ENCODE measurements around the gene LIN28A.
A peak's percentile ranks its signal among the peaks of the same experiment; 100 is the strongest.

The LIN28A gene

DNA sequence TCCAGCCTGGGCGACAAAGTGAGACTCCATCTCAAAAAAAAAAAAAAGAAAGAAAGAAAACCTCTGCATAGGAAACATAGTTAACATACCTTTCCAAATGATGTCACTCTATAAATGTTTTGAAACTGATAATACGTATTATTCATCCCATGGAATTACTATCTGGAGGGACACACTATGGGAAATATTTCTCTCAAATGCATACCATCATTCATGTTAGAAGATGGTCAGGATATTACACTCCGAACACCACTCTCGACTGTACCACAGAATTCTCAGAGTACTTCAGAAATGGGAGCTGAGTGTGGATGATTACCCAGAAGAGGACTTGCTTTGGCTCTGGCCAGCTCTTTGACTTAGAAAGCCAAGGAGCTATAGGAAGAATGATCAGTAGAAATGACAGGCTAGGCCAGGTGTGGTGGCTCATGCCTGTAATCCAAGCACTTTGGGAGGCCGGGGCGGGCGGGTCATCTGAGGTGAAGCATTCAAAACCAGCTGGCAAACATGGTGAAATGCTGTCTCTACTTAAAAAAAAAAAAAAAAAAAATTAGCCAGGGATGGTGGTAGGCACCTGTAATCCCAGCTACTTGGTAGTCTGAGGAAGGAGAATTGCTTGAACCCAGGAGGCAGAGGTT is 5.2 kb upstream of the LIN28A start:
- H3K4me1 Mint-ChIP-seq, result peaks cover 13% of the 10 kb centered on the region
- ATAC-seq (no peak), DNase-seq (no peak)
- no peak overlapping the region for H3K27ac Mint-ChIP-seq
- no peak overlapping the region for H3K4me3 Mint-ChIP-seq
- peaks cover 48% of the 10 kb centered on the region for H3K27me3 Mint-ChIP-seq
- no peaks in the 10 kb centered on the region for H3K9me3 Mint-ChIP-seq
- H3K36me3 Mint-ChIP-seq (ENCODE audit: low read depth), result no peaks in the 10 kb centered on the region

DNA sequence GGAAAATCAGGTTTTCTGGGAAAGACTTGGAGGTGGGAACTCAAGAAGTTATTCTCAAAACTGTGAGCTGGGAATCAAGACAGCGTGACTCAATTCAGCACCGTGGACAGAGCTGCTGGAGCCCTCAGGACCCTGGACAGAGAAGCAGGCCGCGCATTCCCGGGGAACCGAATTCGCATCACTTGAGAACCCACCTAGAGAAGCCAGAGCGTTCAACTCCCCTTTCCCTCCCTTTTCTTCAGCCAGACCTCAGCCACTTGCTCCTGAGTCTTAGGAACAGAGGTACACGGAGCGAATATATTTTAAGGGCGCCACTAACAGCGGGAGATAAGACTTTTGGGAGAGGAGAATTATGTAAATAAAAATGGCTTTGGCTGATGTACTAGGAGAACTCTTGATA is 2.0 kb upstream of the LIN28A start:
- peak; percentile 78 for DNase-seq
- Mint-ChIP-seq H3K27ac (no peak overlapping the region), H3K9me3 (no peaks in the 10 kb centered on the region), H3K4me1 (peaks cover 17% of the 10 kb centered on the region), H3K4me3 (no peak overlapping the region), H3K27me3 (peaks cover 61% of the 10 kb centered on the region), H3K36me3 (ENCODE audit: low read depth) (no peaks in the 10 kb centered on the region)
- peak; percentile 80 for ATAC-seq

DNA sequence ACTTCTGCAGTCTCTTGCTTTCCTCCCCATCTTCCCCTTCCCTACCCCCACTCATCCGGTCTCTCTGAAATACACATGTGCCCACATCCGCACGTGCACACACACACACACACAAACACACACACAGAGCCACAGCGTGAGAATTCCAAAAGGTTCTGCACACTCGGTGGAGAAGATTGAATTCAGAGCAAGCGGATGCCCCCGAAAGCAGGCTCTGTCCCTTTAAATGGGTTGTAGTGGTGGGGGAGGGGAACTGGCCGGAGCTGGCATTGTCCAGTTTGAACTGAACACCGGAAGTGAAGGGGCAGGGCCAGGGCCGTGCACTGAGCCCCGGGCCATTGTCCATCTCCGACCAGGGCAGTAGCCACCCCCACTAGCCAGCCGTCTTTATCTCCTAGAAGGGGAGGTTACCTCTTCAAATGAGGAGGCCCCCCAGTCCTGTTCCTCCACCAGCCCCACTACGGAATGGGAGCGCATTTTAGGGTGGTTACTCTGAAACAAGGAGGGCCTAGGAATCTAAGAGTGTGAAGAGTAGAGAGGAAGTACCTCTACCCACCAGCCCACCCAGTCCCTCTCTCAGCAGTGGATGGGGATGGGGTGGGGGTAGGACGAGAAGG is 1.3 kb upstream of the LIN28A start:
- Mint-ChIP-seq H3K9me3 (no peaks in the 10 kb centered on the region), H3K27ac (no peak overlapping the region), H3K27me3 (peaks cover 63% of the 10 kb centered on the region), H3K4me1 (peaks cover 17% of the 10 kb centered on the region), H3K36me3 (ENCODE audit: low read depth) (no peaks in the 10 kb centered on the region), H3K4me3 (no peak overlapping the region)
- DNase-seq, result no peak
- ATAC-seq, result no peak

DNA sequence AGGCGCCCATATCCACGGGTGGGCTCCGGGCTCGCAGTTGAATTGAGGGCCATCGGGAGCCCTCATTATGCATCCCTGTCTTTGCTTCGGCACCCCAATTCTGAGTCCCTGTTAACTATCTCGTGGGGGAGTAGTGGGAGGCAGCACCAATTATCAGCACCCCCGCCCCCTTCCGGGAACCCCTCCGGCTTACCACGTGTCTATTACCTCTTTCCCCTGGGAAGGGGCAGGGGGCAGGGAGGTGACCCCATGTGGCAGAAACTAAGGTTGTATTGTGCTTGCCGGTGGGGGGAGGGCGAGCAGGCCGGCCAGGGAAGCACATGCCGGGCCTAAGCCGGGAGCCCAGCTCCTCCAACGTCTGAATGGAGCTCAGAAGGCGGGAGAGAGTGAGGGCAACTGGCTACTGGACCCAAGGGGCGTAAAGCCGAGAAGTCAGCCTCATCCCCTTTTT is 1.0 kb downstream of the LIN28A start:
- H3K27me3 Mint-ChIP-seq, result peaks cover 63% of the 10 kb centered on the region
- H3K4me3 Mint-ChIP-seq, result no peak overlapping the region
- no peak overlapping the region for H3K27ac Mint-ChIP-seq
- no peak for ATAC-seq
- H3K4me1 Mint-ChIP-seq, result peaks cover 17% of the 10 kb centered on the region
- no peaks in the 10 kb centered on the region for H3K36me3 Mint-ChIP-seq (ENCODE audit: low read depth)
- DNase-seq, result no peak
- H3K9me3 Mint-ChIP-seq, result no peaks in the 10 kb centered on the region

DNA sequence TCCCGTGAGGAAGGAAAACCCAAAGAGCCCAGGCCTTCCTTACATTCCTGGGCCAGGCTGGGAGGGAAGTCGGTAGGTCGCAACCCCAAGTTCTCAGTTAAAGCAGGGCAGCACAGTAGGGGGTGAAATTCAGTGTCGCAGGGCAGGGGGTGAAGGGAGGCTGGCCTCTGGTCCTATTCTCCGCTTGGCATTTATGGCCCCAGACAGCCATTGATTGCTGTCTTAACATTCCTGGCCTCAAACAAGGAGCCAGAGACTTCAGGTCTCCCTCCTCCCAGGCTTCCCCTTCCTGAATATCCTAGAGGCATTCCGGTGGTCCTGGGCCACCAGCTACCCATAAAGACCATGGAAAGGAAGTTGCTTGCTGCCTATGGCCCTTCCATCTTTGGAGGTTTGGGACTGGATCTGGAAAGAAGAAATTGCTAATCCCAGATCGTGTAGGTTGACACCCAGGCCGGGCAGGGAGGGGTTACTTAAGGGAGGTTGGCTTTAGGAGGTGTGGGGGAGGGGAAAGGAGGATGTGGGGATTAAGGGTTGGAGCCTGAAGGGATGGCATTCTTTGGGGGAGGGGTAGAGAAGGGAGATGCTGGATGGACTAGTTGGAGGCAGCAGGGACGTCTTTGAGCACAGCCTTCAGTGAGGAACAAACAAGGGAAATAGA is 1.7 kb downstream of the LIN28A start:
- no peak for DNase-seq
- H3K4me1 Mint-ChIP-seq, result peaks cover 17% of the 10 kb centered on the region
- H3K27me3 Mint-ChIP-seq, result peaks cover 63% of the 10 kb centered on the region

DNA sequence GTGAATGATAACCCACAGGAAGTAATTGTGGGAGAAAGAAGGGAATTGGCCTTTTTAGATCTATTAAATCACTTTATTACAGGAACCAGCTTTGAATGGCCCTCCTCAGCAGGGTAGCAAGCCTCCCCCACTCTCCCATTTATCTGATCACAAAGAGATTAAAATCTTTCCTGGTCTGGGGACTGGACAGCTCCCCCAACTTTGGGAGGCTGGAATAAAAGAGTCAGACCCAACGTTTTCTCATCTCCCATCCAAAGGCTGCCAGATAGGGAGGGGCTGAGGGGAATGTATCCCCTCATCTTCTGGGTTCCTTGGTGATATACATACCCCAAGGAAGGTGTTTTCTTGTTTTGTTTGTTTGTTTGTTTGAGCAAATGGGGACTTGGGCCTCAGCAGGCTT is 2.4 kb downstream of the LIN28A start:
- Mint-ChIP-seq H3K4me1 (peaks cover 17% of the 10 kb centered on the region), H3K27ac (no peak overlapping the region), H3K4me3 (no peak overlapping the region), H3K9me3 (no peaks in the 10 kb centered on the region), H3K27me3 (peaks cover 61% of the 10 kb centered on the region), H3K36me3 (ENCODE audit: low read depth) (no peaks in the 10 kb centered on the region)
- no peak for DNase-seq
- ATAC-seq, result no peak

More for the DNA sequence above, 1.7 kb downstream of the LIN28A start:
- Mint-ChIP-seq H3K36me3 (ENCODE audit: low read depth) (no peaks in the 10 kb centered on the region), H3K4me3 (no peak overlapping the region), H3K27ac (no peak overlapping the region), H3K9me3 (no peaks in the 10 kb centered on the region)
- ATAC-seq, result no peak

DNA sequence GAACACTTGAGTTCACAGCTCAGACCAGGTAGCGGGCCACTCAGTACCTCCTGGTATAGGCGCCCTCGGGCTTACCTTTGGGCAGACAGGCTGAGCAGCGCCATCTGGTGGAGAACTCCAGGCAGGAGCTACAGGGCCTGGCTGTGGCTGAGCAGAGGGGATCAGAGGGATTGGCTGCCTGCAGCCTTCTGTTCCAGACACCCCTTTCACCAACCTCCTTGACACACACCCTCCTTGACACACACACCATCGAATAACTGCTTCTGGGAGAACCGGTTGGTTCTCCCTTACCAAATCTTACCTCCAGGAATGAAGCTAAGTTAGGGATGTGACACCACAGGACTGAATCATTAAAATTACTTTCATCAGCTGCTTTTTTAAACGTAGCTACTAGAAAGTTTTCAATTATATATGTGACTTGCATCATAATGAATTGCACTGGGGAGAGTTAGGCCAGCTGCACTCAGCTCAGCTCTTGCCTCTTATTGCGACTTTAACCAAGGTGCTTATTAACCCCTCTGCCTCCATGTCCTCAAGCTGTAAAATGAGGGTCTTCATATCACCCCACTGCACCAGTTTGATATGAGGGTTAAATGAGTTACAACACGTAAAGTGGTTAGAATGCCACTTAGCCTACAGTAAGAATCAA is 6.6 kb downstream of the LIN28A start:
- DNase-seq (peak; percentile 90), ATAC-seq (peak; percentile 100)
- H3K4me3 Mint-ChIP-seq, result no peak overlapping the region
- no peak overlapping the region for H3K27ac Mint-ChIP-seq
- peaks cover 32% of the 10 kb centered on the region for H3K27me3 Mint-ChIP-seq
- no peaks in the 10 kb centered on the region for H3K9me3 Mint-ChIP-seq
- H3K4me1 Mint-ChIP-seq, result no peaks in the 10 kb centered on the region
- H3K36me3 Mint-ChIP-seq (ENCODE audit: low read depth), result no peaks in the 10 kb centered on the region

DNA sequence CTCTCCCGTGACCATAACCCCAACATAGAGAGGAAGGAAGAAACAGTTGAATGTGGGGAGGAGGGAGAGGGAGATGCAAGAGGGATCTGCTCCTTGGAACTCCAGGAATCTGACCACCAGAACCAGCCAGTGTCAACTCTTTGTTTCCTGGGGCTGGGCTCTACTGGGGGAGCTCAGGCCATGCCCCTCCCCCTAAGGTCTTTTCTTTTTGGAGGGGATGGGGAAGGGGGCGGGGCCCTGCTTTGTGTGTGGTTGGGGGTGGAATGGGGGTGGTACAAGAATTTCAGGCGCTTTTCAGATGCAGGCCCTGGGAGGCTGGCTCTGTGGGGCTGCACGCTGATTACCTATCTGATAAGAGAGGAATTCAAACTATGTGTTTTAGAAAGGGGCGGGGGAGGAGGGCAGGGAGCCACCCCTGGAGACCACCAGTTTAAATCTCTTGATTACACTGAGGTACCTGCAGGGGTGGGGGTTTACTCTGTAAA is 8.3 kb downstream of the LIN28A start:
- H3K36me3 Mint-ChIP-seq (ENCODE audit: low read depth), result no peaks in the 10 kb centered on the region
- H3K27me3 Mint-ChIP-seq, result peaks cover 19% of the 10 kb centered on the region

DNA sequence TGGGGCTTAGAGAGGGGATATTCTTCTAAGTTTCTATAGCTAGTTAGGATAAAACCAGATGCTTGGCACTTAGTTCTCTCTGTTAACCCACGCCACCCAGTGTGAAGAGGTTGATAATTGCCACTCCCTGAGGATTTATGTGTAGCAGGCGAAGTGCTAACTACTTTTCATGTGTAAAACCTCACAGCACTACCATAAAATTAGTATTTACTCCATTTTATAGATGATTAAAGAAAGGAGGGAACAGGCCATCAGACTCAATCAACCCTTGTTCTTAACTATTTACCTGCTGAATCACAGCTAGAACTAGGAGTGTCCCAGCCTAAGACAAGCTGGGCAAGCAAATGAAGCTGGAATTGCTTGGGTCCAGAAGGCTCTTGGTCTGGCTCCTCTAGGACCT is 8.9 kb downstream of the LIN28A start:
- Mint-ChIP-seq H3K27ac (no peak overlapping the region), H3K27me3 (peaks cover 14% of the 10 kb centered on the region), H3K9me3 (no peaks in the 10 kb centered on the region), H3K4me1 (no peaks in the 10 kb centered on the region), H3K4me3 (no peak overlapping the region), H3K36me3 (ENCODE audit: low read depth) (no peaks in the 10 kb centered on the region)
- ATAC-seq, result no peak
- DNase-seq, result no peak

More for the DNA sequence above, 8.3 kb downstream of the LIN28A start:
- no peak overlapping the region for H3K27ac Mint-ChIP-seq
- H3K9me3 Mint-ChIP-seq, result no peaks in the 10 kb centered on the region
- H3K4me3 Mint-ChIP-seq, result no peak overlapping the region
- H3K4me1 Mint-ChIP-seq, result no peaks in the 10 kb centered on the region
- no peak for ATAC-seq
- no peak for DNase-seq

DNA sequence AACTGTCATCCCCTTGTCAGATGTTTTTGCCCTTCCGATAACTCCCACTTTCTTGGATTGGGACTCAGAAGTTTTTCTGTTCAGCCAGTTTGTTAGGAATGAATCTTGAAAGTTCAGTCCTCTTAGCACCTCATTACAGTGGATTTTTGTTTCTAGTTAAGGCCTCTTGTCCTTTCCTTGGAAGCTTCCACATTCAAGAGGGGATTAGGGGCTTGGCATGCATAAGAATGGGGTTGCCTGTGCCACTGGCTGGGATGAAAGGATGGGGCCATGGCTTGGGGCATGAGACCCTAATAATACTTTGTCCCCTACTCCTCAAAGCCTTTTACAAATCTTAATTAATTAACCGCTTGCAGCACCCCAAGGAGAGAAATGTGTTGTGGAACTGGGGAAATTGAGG is 19.1 kb downstream of the LIN28A start:
- no peak for DNase-seq
- Mint-ChIP-seq H3K9me3 (no peaks in the 10 kb centered on the region), H3K27ac (no peak overlapping the region), H3K4me1 (peaks cover 33% of the 10 kb centered on the region), H3K27me3 (no peaks in the 10 kb centered on the region), H3K4me3 (no peak overlapping the region), H3K36me3 (ENCODE audit: low read depth) (peaks cover 8% of the 10 kb centered on the region)
- no peak for ATAC-seq

DNA sequence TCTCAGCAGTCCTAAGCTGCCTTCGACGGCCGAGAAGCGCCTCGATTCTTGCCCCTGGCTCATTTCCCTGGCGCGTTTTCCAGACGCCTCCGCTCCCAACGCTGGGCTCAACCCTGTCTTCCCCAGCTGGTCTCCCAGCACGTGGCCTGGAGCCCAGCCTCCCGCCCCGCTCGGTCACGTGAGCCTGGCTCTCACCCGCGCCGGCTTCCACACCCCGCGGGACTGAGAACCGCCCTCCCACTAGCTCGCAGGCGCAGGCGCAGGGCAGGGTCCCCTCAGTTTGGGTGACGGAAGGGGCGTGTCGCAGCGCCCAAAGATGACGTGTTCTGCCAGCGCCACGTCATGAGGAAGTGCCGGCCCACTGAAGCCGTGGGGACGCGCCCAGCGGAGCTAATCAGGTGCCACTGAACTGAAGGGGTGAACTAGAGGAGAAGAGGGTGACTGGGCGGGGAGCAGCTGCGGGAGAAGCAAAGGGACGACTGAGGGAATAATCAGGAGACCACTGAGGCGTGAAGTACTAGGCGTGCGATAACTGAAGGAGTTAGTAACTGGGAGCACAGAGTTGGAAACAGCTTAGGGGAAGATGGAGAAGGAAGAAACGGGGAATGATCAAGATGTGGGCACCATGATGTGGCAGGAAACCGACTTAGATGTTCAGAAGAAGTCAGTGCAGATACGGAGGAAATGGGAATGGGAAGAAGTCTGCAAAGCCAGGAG is 21.5 kb downstream of the LIN28A start, which contains the start of gene DHDDS:
DHDDS (plus strand) TSS at position 343 of the 717 bp plus-strand sequence. CDS start 625 bp downstream, outside the sequence.
- DNase-seq (peak; percentile 98), ATAC-seq (peak; percentile 97)
- Mint-ChIP-seq H3K27me3 (no peaks in the 10 kb centered on the region), H3K4me1 (peaks cover 33% of the 10 kb centered on the region), H3K27ac (peak within 1 kb of the TSS; percentile 92), H3K9me3 (no peaks in the 10 kb centered on the region), H3K4me3 (peak within 1 kb of the TSS; percentile 98), H3K36me3 (ENCODE audit: low read depth) (peaks cover 8% of the 10 kb centered on the region)

DNA sequence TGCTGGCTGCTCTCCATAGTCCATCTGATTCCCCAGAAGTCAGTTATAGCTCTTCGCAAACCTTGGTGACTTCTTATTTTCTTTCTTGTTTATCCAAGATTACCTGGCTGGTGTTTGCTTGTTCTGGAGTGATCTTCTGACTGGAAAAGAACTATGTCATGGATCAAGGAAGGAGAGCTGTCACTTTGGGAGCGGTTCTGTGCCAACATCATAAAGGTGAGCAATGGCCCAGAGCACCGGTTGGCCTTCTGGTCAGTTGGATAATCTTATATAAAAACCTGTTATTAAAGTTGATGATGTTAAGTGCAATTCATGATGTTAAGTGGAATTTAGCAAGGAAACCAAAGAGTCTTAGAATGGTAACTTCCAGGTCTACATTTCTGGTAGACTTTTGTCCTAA is 22.2 kb downstream of the LIN28A start:
- Mint-ChIP-seq H3K9me3 (no peaks in the 10 kb centered on the region), H3K27ac (peak overlapping the region; percentile 92), H3K4me1 (peaks cover 33% of the 10 kb centered on the region), H3K36me3 (ENCODE audit: low read depth) (peaks cover 8% of the 10 kb centered on the region), H3K4me3 (peak overlapping the region; percentile 98), H3K27me3 (no peaks in the 10 kb centered on the region)
- DNase-seq, result no peak
- ATAC-seq, result no peak

DNA sequence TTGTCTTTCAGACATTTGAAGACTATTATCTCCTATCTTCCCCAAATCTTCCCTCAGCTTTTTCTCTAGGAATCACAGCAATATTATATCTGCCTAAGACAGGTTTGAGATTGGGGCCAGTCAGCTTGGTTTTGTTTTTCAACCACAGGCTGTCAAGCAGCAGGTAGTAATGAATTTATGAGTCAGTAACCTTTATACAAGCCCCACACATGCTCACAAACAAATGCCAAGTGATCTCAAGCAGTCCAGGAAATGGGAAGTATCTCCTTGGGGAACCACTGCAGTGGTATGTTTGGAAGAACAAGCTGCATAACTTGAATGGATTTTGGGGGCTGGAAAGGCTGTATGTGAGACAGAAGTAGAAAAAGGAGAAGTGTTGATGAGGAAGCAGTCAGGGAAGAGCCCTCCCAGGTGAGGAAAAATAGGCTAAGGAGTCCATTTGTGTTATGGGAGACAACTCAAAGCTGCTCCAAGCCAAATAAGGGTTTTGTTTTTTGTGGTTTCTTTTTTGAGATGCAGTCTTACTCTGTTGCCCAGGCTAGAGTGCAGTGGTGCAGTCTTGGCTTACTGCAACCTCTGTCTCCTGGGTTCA is 23.6 kb downstream of the LIN28A start:
- peak overlapping the region; percentile 15 for H3K27ac Mint-ChIP-seq
- ATAC-seq, result no peak
- peak overlapping the region; percentile 10 for H3K4me3 Mint-ChIP-seq
- peaks cover 19% of the 10 kb centered on the region for H3K36me3 Mint-ChIP-seq (ENCODE audit: low read depth)
- no peaks in the 10 kb centered on the region for H3K9me3 Mint-ChIP-seq
- H3K27me3 Mint-ChIP-seq, result no peaks in the 10 kb centered on the region
- H3K4me1 Mint-ChIP-seq, result peaks cover 33% of the 10 kb centered on the region
- no peak for DNase-seq

DNA sequence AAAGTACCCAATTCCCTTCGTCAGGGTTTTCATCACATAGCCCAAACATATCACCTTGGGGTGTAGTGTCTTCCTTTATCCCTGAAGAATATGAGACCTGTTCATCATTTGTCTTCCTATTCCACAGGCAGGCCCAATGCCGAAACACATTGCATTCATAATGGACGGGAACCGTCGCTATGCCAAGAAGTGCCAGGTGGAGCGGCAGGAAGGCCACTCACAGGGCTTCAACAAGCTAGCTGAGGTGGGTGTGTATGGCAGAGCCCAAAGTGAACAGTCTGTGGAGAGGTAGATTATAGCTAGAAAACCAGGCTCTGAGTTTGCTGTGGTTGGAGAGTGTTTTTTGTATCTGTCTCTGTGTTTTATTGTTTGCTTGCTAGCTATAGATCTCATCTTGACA is 27.4 kb downstream of the LIN28A start:
- Mint-ChIP-seq H3K4me3 (no peak overlapping the region), H3K27me3 (no peaks in the 10 kb centered on the region), H3K4me1 (peaks cover 14% of the 10 kb centered on the region), H3K9me3 (no peaks in the 10 kb centered on the region), H3K36me3 (ENCODE audit: low read depth) (peaks cover 32% of the 10 kb centered on the region), H3K27ac (no peak overlapping the region)
- DNase-seq (no peak), ATAC-seq (no peak)

Measured in activated naive CD8-positive, alpha-beta T cell treated with anti-CD3 and anti-CD28 coated beads, Interleukin-2, amount 50 U/mL, for 24 hours (primary cell).